ENCODE measurements around the gene METTL2B.
"Not testable (repeated sequence)": the region's sequence is repeated elsewhere in the genome, so short reads cannot be mapped to it uniquely, and the experiment has no call there.

Gene METTL2B, protein sequence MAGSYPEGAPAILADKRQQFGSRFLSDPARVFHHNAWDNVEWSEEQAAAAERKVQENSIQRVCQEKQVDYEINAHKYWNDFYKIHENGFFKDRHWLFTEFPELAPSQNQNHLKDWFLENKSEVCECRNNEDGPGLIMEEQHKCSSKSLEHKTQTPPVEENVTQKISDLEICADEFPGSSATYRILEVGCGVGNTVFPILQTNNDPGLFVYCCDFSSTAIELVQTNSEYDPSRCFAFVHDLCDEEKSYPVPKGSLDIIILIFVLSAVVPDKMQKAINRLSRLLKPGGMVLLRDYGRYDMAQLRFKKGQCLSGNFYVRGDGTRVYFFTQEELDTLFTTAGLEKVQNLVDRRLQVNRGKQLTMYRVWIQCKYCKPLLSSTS

DNA sequence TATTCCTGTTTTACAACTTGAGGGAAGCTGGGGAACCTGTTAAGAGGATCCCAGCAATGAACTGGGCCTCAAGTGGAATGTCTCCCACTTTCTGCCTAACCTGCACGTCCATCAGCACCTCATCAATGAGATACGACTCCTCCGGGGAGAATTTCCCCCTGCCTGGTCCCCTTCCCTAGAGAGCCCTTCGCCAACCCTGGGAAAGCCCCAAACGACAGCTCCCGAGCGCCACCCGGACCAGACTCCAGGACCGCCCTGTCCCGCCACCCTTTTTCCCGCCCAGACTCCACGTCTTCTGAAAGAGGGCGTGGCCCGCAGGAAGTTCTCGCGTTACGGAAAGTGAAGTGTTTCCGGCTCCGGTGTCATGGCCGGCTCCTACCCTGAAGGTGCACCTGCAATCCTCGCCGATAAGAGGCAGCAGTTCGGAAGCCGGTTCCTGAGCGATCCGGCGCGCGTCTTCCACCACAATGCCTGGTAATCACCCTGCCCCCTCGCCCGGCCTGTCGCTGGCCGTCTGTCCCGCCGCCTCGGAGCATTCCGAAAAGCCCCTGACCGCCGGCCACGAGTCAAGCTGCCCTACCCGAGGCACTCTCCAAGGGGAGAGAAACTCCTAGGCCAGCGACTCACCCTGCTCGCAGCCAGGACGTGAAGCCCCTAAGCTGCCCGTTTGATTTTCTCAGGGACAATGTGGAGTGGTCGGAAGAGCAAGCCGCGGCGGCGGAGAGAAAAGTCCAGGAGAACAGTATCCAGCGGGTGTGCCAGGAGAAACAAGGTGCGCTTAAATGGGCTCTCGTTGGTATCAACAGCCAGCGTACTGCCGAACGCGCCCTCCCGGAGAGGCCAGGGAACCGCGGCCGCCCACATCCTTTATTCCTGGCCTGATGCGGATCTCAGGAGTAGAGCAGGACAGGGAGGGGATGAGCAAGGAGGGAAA, at the start of gene METTL2B:
TSS of gene METTL2B (plus strand) at position 347 of the 934 bp plus-strand sequence. CDS start at position 365, 18 bp downstream.
- TF ChIP-seq, protein P1, sequence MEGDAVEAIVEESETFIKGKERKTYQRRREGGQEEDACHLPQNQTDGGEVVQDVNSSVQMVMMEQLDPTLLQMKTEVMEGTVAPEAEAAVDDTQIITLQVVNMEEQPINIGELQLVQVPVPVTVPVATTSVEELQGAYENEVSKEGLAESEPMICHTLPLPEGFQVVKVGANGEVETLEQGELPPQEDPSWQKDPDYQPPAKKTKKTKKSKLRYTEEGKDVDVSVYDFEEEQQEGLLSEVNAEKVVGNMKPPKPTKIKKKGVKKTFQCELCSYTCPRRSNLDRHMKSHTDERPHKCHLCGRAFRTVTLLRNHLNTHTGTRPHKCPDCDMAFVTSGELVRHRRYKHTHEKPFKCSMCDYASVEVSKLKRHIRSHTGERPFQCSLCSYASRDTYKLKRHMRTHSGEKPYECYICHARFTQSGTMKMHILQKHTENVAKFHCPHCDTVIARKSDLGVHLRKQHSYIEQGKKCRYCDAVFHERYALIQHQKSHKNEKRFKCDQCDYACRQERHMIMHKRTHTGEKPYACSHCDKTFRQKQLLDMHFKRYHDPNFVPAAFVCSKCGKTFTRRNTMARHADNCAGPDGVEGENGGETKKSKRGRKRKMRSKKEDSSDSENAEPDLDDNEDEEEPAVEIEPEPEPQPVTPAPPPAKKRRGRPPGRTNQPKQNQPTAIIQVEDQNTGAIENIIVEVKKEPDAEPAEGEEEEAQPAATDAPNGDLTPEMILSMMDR (IDR thresholded peaks at IDR 0.05; ENCODE audit: insufficient read depth, low read length, poor library complexity, severe bottlenecking) = peak; percentile 41
- peak; percentile 85 for DNase-seq (ENCODE audit: extremely low read depth, insufficient read length)
- H3K36me3 ChIP-seq (ENCODE audit: control insufficient read depth, insufficient read depth, low read length); H3K27me3 ChIP-seq (replicated peaks; ENCODE audit: control insufficient read depth, insufficient read depth, low read length): not testable (repeated sequence)
- H3K4me3 ChIP-seq (replicated peaks; ENCODE audit: low read depth, low read length) = peak within 1 kb of the TSS; percentile 69

DNA sequence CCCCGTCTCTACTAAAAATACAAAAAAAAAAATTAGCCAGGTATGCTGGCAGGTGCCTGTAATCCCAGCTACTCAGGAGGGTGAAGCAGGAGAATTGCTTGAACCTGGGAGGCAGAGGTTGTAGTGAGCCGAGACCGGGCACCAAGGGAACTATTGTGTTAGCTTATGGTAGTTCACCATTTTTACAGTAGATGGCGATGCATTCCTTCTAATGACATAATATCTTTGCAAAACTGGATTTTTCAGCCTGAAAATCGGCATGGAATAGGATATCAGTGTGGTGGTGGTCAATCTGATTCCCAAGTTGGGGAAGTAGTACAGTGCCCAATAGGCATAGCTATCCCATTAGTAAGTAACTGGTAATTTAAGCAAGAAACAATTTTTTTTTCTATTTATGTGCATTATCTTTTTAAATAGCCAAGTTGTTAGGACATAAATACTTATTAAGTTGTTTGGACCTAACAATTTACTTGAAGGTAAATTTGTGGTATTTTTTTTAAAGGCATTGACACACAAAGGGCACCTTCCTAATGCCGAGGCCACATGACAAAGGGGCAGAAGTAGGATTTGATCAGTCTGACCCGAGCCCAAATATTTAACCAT, 49.2 kb upstream of the METTL2B start:
- Histone ChIP-seq H3K4me3 (replicated peaks; ENCODE audit: low read depth, low read length) (no peak overlapping the region), H3K27me3 (replicated peaks; ENCODE audit: control insufficient read depth, insufficient read depth, low read length) (no peaks in the 10 kb centered on the region; the same call in 1 of the 2 replicates), H3K36me3 (ENCODE audit: control insufficient read depth, insufficient read depth, low read length) (no peaks in the 10 kb centered on the region)
- no peak for DNase-seq (ENCODE audit: extremely low read depth, insufficient read length)
- TF ChIP-seq, protein P1 (IDR thresholded peaks at IDR 0.05; ENCODE audit: insufficient read depth, low read length, poor library complexity, severe bottlenecking) = peak; percentile 48

DNA sequence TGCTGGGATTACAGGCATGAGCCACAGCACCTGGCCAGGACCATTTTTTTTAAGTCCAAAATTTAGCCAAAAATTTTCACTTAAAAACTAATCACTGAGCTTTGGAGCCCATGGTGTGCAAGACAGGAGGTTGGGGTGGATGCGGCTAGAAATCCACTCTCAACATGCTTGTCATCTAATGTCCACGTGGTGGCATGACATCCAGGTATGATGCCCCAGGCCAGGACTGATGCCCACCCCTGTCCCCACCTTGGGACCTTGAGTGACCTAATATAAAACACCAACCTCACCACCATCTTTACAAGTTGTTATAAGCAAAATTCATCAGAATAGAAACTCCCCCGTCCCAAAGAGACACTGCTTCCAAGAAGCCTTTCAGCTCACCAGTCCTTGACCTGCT, 46.3 kb upstream of the METTL2B start:
- Histone ChIP-seq H3K36me3 (ENCODE audit: control insufficient read depth, insufficient read depth, low read length) (no peaks in the 10 kb centered on the region), H3K27me3 (replicated peaks; ENCODE audit: control insufficient read depth, insufficient read depth, low read length) (no peaks in the 10 kb centered on the region; the same call in 1 of the 2 replicates), H3K4me3 (replicated peaks; ENCODE audit: low read depth, low read length) (no peak overlapping the region)
- TF ChIP-seq, protein P1 (IDR thresholded peaks at IDR 0.05; ENCODE audit: insufficient read depth, low read length, poor library complexity, severe bottlenecking) = no peak
- DNase-seq (ENCODE audit: extremely low read depth, insufficient read length) = no peak

DNA sequence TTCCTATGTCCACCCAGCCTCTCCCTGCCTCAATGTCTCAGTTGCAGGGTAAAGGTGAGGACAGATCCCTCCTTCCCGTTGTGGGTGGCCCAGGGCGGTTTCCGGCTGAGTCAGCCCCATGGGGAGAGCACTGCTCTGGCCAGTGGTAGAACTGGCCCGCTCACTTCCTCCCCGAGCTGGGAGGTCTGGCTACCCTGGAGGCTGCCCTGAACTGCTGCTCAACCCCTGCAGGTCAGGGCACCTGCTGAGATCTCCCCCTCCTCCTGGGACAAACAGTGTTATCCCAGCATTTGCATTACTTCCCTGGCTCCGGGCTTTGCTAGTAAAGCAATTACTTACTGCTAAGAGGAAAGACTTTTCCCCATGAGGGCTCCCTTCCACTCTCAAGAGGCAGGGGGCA, 45.3 kb upstream of the METTL2B start:
- no peaks in the 10 kb centered on the region for H3K36me3 ChIP-seq (ENCODE audit: control insufficient read depth, insufficient read depth, low read length)
- no peaks in the 10 kb centered on the region; the same call in 1 of the 2 replicates for H3K27me3 ChIP-seq (replicated peaks; ENCODE audit: control insufficient read depth, insufficient read depth, low read length)
- TF ChIP-seq, protein P1 (IDR thresholded peaks at IDR 0.05; ENCODE audit: insufficient read depth, low read length, poor library complexity, severe bottlenecking) = no peak
- DNase-seq (ENCODE audit: extremely low read depth, insufficient read length) = no peak
- H3K4me3 ChIP-seq (replicated peaks; ENCODE audit: low read depth, low read length) = no peak overlapping the region

DNA sequence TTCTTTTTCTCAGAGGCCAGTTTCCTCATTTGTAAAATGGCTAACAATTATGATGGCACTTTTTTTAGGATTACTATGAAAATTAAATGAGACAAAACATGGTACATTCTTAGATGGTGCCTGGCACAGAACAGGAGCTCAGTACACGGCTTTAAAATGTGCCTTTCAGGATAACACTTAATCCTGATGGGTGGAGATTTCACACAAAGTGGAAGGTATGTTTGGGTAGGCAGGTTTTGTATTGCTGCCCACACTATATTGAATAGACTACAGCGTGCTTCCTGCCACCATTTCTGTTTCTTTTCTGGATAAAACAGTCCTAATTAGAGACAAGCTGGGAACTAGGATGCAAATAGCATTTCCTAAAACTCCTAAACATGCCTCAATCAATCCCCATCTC, 44.8 kb upstream of the METTL2B start:
- TF ChIP-seq, protein P1 (IDR thresholded peaks at IDR 0.05; ENCODE audit: insufficient read depth, low read length, poor library complexity, severe bottlenecking) = no peak
- DNase-seq (ENCODE audit: extremely low read depth, insufficient read length) = no peak
- Histone ChIP-seq H3K4me3 (replicated peaks; ENCODE audit: low read depth, low read length) (no peak overlapping the region), H3K27me3 (replicated peaks; ENCODE audit: control insufficient read depth, insufficient read depth, low read length) (no peaks in the 10 kb centered on the region; the same call in 1 of the 2 replicates), H3K36me3 (ENCODE audit: control insufficient read depth, insufficient read depth, low read length) (no peaks in the 10 kb centered on the region)

Data from GM06990 (cell line).